ENCODE results near the gene ZNF629. TPM values are rescaled to one million over a fixed set of nuclear protein-coding genes. Genes with fewer than 3 reads are reported as not detected.

Gene ZNF629
- polyA plus RNA-seq, 1 of the 3 experiments (the other 2 are of a cell fraction): 4.7 TPM

GRCh38 chr16:30745082-30745481 lies 41.9 kb downstream of the ZNF629 start:
- Histone ChIP-seq H3F3A (replicated peaks; ENCODE audit: insufficient read depth) (peaks cover 34% of the 10 kb centered on the region), H3K36me3 (replicated peaks in 1 of 2; ENCODE audit: control insufficient read depth in 1 of 2, insufficient read depth in 2 of 2, low read length in 1 of 2) (peaks cover 9 to 22% of the 10 kb centered on the region in 2 experiments), H3K4me3 (ENCODE audit: low read depth in 2 of 2, low read length in 1 of 2) (no peak overlapping the region), H3K79me2 (ENCODE audit: insufficient read depth) (peaks cover 13% of the 10 kb centered on the region), H3K9me2 (no peaks in the 10 kb centered on the region), H2AFZ (ENCODE audit: low read depth) (no peak overlapping the region), H4K20me1 (ENCODE audit: insufficient read depth) (0 out of 2 replicates have a peak, but pooled peaks cover 7% of the 10 kb centered on the region), H3K9ac (no peak overlapping the region), H3K9me3 (no peaks in the 10 kb centered on the region), H3K4me2 (no peak overlapping the region), H3K27ac (ENCODE audit: low read depth in 2 of 2, low read length in 1 of 2) (no peak overlapping the region), H3K27me3 (ENCODE audit: insufficient read depth) (no peaks in the 10 kb centered on the region), H3K4me1 (ENCODE audit: control insufficient read depth in 1 of 2, insufficient read depth in 2 of 2, low read depth in 1 of 2, low read length in 1 of 2) (peaks cover 15 to 27% of the 10 kb centered on the region in 2 experiments; a peak in 3 of 4 replicates)
- CTCF ChIA-PET: no interaction called here
- no peak for DNase-seq
- 70% methylated on average over 2 of the region's 2 CpGs for WGBS (ENCODE audit: low lambda C conversion rate)
- TF ChIP-seq, protein P1, sequence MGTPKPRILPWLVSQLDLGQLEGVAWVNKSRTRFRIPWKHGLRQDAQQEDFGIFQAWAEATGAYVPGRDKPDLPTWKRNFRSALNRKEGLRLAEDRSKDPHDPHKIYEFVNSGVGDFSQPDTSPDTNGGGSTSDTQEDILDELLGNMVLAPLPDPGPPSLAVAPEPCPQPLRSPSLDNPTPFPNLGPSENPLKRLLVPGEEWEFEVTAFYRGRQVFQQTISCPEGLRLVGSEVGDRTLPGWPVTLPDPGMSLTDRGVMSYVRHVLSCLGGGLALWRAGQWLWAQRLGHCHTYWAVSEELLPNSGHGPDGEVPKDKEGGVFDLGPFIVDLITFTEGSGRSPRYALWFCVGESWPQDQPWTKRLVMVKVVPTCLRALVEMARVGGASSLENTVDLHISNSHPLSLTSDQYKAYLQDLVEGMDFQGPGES (IDR thresholded peaks at IDR 0.05; ENCODE audit: low read depth, low read length): no peak
- TF ChIP-seq MXI1 (IDR thresholded peaks at IDR 0.05; ENCODE audit: low read depth, low read length) (no peak), EP300 (IDR thresholded peaks at IDR 0.05; ENCODE audit: borderline replicate concordance in 1 of 2, low read depth in 1 of 2, low read length in 1 of 2) (no peak), CTCF (IDR thresholded peaks at IDR 0.05) (no peak), NRF1 (IDR thresholded peaks at IDR 0.05; ENCODE audit: low read depth, low read length) (no peak), GABPA (IDR thresholded peaks at IDR 0.05; ENCODE audit: low read depth) (no peak), FOXJ3 (CRISPR knock-in tag; IDR thresholded peaks at IDR 0.05) (no peak), FOSL2 (IDR thresholded peaks at IDR 0.05; ENCODE audit: borderline replicate concordance, low read depth) (no peak), CHD2 (IDR thresholded peaks at IDR 0.05; ENCODE audit: low read length, partially characterized antibody) (no peak), JUND (IDR thresholded peaks at IDR 0.05) (no peak), MEF2A (IDR thresholded peaks at IDR 0.05; ENCODE audit: borderline replicate concordance, low read depth) (no peak), ELF1 (IDR thresholded peaks at IDR 0.05) (no peak)
- TF ChIP-seq, protein P2, sequence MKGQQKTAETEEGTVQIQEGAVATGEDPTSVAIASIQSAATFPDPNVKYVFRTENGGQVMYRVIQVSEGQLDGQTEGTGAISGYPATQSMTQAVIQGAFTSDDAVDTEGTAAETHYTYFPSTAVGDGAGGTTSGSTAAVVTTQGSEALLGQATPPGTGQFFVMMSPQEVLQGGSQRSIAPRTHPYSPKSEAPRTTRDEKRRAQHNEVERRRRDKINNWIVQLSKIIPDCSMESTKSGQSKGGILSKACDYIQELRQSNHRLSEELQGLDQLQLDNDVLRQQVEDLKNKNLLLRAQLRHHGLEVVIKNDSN (IDR thresholded peaks at IDR 0.05; ENCODE audit: borderline replicate concordance, low read depth): no peak
- POLR2A ChIA-PET: no interaction called here

- H3F3A ChIP-seq (replicated peaks; ENCODE audit: insufficient read depth): peaks cover 38% of the 10 kb centered on the region
Measured at GRCh38 chr16:30744183-30744582, 42.8 kb downstream of the ZNF629 start.

More at GRCh38 chr16:30744183-30744582, 42.8 kb downstream of the ZNF629 start:
- peaks cover 15 to 29% of the 10 kb centered on the region in 2 experiments; a peak in 3 of 4 replicates for H3K4me1 ChIP-seq (ENCODE audit: control insufficient read depth in 1 of 2, insufficient read depth in 2 of 2, low read depth in 1 of 2, low read length in 1 of 2)
- no peak overlapping the region for H3K9ac ChIP-seq
- H3K9me3 ChIP-seq: no peaks in the 10 kb centered on the region
- no peaks in the 10 kb centered on the region for H3K9me2 ChIP-seq
- peaks cover 4% of the 10 kb centered on the region for H3K79me2 ChIP-seq (ENCODE audit: insufficient read depth)
- 0 out of 2 replicates have a peak, but pooled peaks cover 7% of the 10 kb centered on the region for H4K20me1 ChIP-seq (ENCODE audit: insufficient read depth)
- H3K4me3 ChIP-seq (ENCODE audit: low read depth in 2 of 2, low read length in 1 of 2): no peak overlapping the region
- WGBS (ENCODE audit: low lambda C conversion rate): 96% methylated on average over 2 of the region's 2 CpGs
- H3K27ac ChIP-seq (ENCODE audit: low read depth in 2 of 2, low read length in 1 of 2): no peak overlapping the region
- no peak overlapping the region for H3K4me2 ChIP-seq
- ChIA-PET POLR2A (no interaction called here), CTCF (no interaction called here)
- peaks cover 14 to 26% of the 10 kb centered on the region in 2 experiments for H3K36me3 ChIP-seq (replicated peaks in 1 of 2; ENCODE audit: control insufficient read depth in 1 of 2, insufficient read depth in 2 of 2, low read length in 1 of 2)
- TF ChIP-seq USF2 (IDR thresholded peaks at IDR 0.05; ENCODE audit: borderline replicate concordance, low read depth, low read length) (no peak), SMC3 (IDR thresholded peaks at IDR 0.05; ENCODE audit: low read depth, low read length) (no peak), JUND (IDR thresholded peaks at IDR 0.05) (no peak), TEAD4 (IDR thresholded peaks at IDR 0.05; ENCODE audit: borderline replicate concordance, insufficient read depth) (no peak), EP300 (IDR thresholded peaks at IDR 0.05; ENCODE audit: borderline replicate concordance in 1 of 2, low read depth in 1 of 2, low read length in 1 of 2) (no peak), MEF2A (IDR thresholded peaks at IDR 0.05; ENCODE audit: borderline replicate concordance, low read depth) (no peak), GABPA (IDR thresholded peaks at IDR 0.05; ENCODE audit: low read depth) (no peak)
- TF ChIP-seq, protein P1 (IDR thresholded peaks at IDR 0.05; ENCODE audit: low read depth, low read length): no peak
- H2AFZ ChIP-seq (ENCODE audit: low read depth): no peak overlapping the region
- H3K27me3 ChIP-seq (ENCODE audit: insufficient read depth): no peaks in the 10 kb centered on the region
- DNase-seq: no peak

Data from SK-N-SH (cell line).